Keratinocyte (primary cell): Measurements from ENCODE around the gene ZNF862. TPM values are rescaled to one million over a fixed set of nuclear protein-coding genes. Genes with fewer than 3 reads are reported as not detected.
"Not testable (repeated sequence)": the region's sequence is repeated elsewhere in the genome, so short reads cannot be mapped to it uniquely, and the experiment has no call there.

Source experiments
- DNase-seq: peaks from one replicate; pipeline ENCODE4 v3.0.0-alpha.2; 2011; ENCODE audit warnings: low read depth, missing footprints, low spot score
- FAIRE-seq: peaks from 2 replicates; lab custom pipeline; 2011; peaks lifted over from hg19 to GRCh38; lab: Jason Lieb, UNC
- H2AFZ ChIP-seq: 2 replicates; pipeline ENCODE4 v1.6.0; 2012; ENCODE audit warnings: low read length, control low read depth, inconsistent platforms; ENCODE audit not compliant: control insufficient read depth
- H3K27ac ChIP-seq: 2 replicates; pipeline ENCODE4 v1.5.1; 2011; ENCODE audit warnings: low read length; ENCODE audit not compliant: control insufficient read depth, insufficient read depth
- H3K27me3 ChIP-seq: 3 replicates; pipeline ENCODE4 v1.6.0; 2011; ENCODE audit warnings: low read length; ENCODE audit not compliant: control insufficient read depth, insufficient read depth; ENCODE audit errors: extremely low read depth
- H3K36me3 ChIP-seq, 2 experiments: 2 replicates in 1 of 2; 3 replicates in 1 of 2; pipeline ENCODE4 v1.5.1; 2011; ENCODE audit warnings: low read length in 2 of 2, mild to moderate bottlenecking in 1 of 2; ENCODE audit not compliant: control insufficient read depth in 2 of 2, insufficient read depth in 2 of 2; ENCODE audit errors: extremely low read depth in 1 of 2
- H3K4me1 ChIP-seq: 3 replicates; pipeline ENCODE4 v1.5.1; 2011; ENCODE audit warnings: low read length; ENCODE audit not compliant: control insufficient read depth, insufficient read depth; ENCODE audit errors: extremely low read depth
- H3K4me2 ChIP-seq: 3 replicates; pipeline ENCODE4 v1.6.0; 2011; ENCODE audit warnings: low read depth, low read length; ENCODE audit not compliant: control insufficient read depth, insufficient read depth; ENCODE audit errors: extremely low read depth
- H3K4me3 ChIP-seq, 3 experiments: fragments of 200-600 bp in 1 of 3; sonication (generic) in 1 of 3; 2 replicates in 2 of 3; 3 replicates in 1 of 3; pipeline ENCODE4 v1.5.1; 2011 to 2016; ENCODE audit warnings: low read length in 3 of 3, mild to moderate bottlenecking in 3 of 3, control low read depth in 2 of 3, inconsistent platforms in 1 of 3, low read depth in 1 of 3, mixed read lengths in 1 of 3, mixed run types in 1 of 3, moderate library complexity in 1 of 3; ENCODE audit not compliant: control insufficient read depth in 2 of 3, insufficient read depth in 2 of 3; ENCODE audit errors: extremely low read depth in 1 of 3
- H3K79me2 ChIP-seq: 2 replicates; pipeline ENCODE4 v1.6.0; 2012; ENCODE audit warnings: low read length; ENCODE audit not compliant: control insufficient read depth, insufficient read depth
- H3K9ac ChIP-seq: 3 replicates; pipeline ENCODE4 v1.6.0; 2011; ENCODE audit warnings: low read length; ENCODE audit not compliant: control insufficient read depth, insufficient read depth; ENCODE audit errors: extremely low read depth
- H3K9me1 ChIP-seq: 3 replicates; pipeline ENCODE4 v1.6.0; 2011; ENCODE audit warnings: low read length; ENCODE audit not compliant: control insufficient read depth, insufficient read depth; ENCODE audit errors: extremely low read depth
- H3K9me3 ChIP-seq: 2 replicates; pipeline ENCODE4 v1.5.1; 2012; ENCODE audit warnings: low read depth, low read length; ENCODE audit not compliant: control insufficient read depth
- H4K20me1 ChIP-seq: 3 replicates; pipeline ENCODE4 v1.6.0; 2011; ENCODE audit warnings: low read length; ENCODE audit not compliant: control insufficient read depth, insufficient read depth; ENCODE audit errors: extremely low read depth
- EZH2 ChIP-seq: IDR thresholded peaks from one replicate; pipeline ENCODE4 v1.6.1; 2012; ENCODE audit warnings: inconsistent platforms, mild to moderate bottlenecking, low read length, moderate library complexity
- dilution Hi-C: fragments of 300-500 bp; cut with MboI; formaldehyde crosslinking; loops from one replicate; pipeline ENCODE4 v1.7.0; 2020; ENCODE audit warnings: low sequenced_read_pairs; ENCODE audit not compliant: extremely low pct_ligation_motif_present
- polyA plus RNA-seq, 5 experiments: library from polyadenylated mRNA; depleted of rRNA in 3 of 5; stranded (reverse) in 3 of 5; stranded (forward) in 1 of 5; unstranded in 1 of 5; fragments of >200 nt; gene quantifications; 1 replicate in 1 of 5; 2 replicates in 3 of 5; 3 replicates in 1 of 5; pipeline versions ENCODE4 v1.2.1 to v1.2.3, GENCODE V29; 2011 to 2012; ENCODE audit warnings: missing spikeins in 2 of 5, low read depth in 1 of 5, low replicate concordance in 1 of 5
- TF ChIP-seq, protein P1 (sequence below), 3 experiments: IDR thresholded peaks in 1 of 3; conservative IDR thresholded peaks in 1 of 3; optimal IDR thresholded peaks in 1 of 3; 2 replicates in 2 of 3; 3 replicates in 1 of 3; pipeline versions ENCODE3 to v1.5.1; 2011; ENCODE audit warnings: low read length in 3 of 3, mild to moderate bottlenecking in 3 of 3, moderate library complexity in 2 of 3, control low read depth in 1 of 3, inconsistent platforms in 1 of 3; ENCODE audit not compliant: insufficient read depth in 2 of 3; ENCODE audit errors: extremely low read depth in 1 of 3

The ZNF862 gene
- polyA plus RNA-seq, 1 donor (not counting 4 experiments of a cell fraction or from before 2014, with no cell fraction given), result 10.1 TPM

DNA sequence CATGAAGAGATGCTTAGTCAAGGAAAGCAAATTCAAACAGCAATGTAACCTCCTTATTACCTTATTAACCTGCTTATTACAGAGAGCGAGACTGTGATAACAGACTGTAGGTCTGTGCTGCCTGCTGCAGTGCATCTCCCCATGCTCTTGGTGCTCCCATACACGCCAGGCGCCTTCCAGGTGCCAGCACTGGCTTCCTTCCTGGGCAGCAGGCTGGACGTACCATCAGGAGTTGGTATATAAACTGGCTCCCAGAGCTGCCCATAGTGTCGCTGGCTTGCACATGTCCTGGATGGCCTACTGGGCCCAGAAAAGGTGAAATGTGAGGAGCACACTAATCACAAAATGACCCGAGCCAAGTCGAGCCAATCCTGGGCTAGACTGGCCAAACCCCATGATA is 49.1 kb downstream of the ZNF862 start:
- no peak for TF ChIP-seq EZH2
- TF ChIP-seq, protein P1, sequence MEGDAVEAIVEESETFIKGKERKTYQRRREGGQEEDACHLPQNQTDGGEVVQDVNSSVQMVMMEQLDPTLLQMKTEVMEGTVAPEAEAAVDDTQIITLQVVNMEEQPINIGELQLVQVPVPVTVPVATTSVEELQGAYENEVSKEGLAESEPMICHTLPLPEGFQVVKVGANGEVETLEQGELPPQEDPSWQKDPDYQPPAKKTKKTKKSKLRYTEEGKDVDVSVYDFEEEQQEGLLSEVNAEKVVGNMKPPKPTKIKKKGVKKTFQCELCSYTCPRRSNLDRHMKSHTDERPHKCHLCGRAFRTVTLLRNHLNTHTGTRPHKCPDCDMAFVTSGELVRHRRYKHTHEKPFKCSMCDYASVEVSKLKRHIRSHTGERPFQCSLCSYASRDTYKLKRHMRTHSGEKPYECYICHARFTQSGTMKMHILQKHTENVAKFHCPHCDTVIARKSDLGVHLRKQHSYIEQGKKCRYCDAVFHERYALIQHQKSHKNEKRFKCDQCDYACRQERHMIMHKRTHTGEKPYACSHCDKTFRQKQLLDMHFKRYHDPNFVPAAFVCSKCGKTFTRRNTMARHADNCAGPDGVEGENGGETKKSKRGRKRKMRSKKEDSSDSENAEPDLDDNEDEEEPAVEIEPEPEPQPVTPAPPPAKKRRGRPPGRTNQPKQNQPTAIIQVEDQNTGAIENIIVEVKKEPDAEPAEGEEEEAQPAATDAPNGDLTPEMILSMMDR (optimal IDR thresholded peaks at IDR 0.05 in 1 of 3, IDR thresholded peaks at IDR 0.05 in 1 of 3, conservative IDR thresholded peaks at IDR 0.05 in 1 of 3; ENCODE audit: extremely low read depth in 1 of 3, insufficient read depth in 2 of 3, low read length in 3 of 3), result no peak
- H3K36me3 ChIP-seq, result no peaks in the 10 kb centered on the region
- FAIRE-seq, result no peak
- H3K4me3 ChIP-seq, result no peak overlapping the region
- H3K9me3 ChIP-seq, result no peaks in the 10 kb centered on the region
- H3K27ac ChIP-seq, result no peak overlapping the region
- H3K27me3 ChIP-seq, result no peaks in the 10 kb centered on the region
- no peaks in the 10 kb centered on the region for H4K20me1 ChIP-seq
- no peaks in the 10 kb centered on the region for H3K9me1 ChIP-seq
- DNase-seq, result no peak
- H3K4me1 ChIP-seq, result no peaks in the 10 kb centered on the region
- H3K4me2 ChIP-seq, result no peak overlapping the region
- H3K9ac ChIP-seq, result no peak overlapping the region
- no peak overlapping the region for H2AFZ ChIP-seq
- no peaks in the 10 kb centered on the region for H3K79me2 ChIP-seq
- dilution Hi-C loops, result no loop called here

DNA sequence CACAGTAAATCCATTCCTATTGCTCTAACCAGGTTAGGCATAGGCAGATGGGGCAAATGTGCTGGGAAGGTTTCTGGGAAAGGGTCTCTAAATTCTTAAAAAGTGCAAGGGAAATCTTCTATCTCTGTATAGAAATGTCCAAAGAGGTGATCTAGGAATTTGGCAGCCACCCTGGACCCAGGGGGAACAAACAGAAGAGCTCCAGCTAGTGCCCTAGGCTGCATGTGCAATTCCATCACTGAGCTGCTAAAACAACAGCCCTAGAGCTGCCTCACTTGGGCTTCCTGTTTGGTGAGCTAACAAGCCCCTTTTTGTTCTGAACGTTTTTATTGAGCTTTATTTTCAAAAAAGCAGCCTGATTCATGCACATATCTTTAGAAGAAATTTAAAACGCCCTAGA is 52.5 kb downstream of the ZNF862 start:
- H3K9me3 ChIP-seq, H3K4me1 ChIP-seq, H4K20me1 ChIP-seq, H3K79me2 ChIP-seq, DNase-seq, H3K36me3 ChIP-seq, H3K4me3 ChIP-seq, H3K9ac ChIP-seq, H3K27ac ChIP-seq, dilution Hi-C loops, H2AFZ ChIP-seq, H3K27me3 ChIP-seq, FAIRE-seq, H3K9me1 ChIP-seq, H3K4me2 ChIP-seq: not testable (repeated sequence)

DNA sequence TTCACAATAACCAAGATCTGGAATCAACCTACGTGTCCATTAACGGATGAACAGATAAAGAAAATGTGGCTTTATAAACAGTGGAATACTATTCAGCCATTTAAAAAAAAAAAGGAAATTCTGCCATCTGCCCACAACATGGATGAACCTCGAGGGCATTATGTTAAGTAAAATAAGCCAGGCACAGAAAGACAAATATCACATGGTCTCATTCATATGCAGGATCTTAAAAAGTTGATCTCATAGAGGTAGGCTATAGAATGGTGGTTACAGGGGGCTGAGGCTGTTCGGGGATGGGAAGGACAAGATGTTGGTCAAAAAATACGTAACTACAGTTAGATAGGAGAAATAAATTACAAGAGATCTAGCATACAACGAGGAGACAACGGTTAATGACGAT is 56.8 kb downstream of the ZNF862 start:
- H3K27me3 ChIP-seq, H2AFZ ChIP-seq, H3K4me3 ChIP-seq, H3K9ac ChIP-seq, H3K4me1 ChIP-seq, H3K36me3 ChIP-seq, H3K4me2 ChIP-seq, H3K27ac ChIP-seq, DNase-seq, FAIRE-seq, H3K9me3 ChIP-seq, H3K9me1 ChIP-seq, H3K79me2 ChIP-seq, dilution Hi-C loops, H4K20me1 ChIP-seq: not testable (repeated sequence)

DNA sequence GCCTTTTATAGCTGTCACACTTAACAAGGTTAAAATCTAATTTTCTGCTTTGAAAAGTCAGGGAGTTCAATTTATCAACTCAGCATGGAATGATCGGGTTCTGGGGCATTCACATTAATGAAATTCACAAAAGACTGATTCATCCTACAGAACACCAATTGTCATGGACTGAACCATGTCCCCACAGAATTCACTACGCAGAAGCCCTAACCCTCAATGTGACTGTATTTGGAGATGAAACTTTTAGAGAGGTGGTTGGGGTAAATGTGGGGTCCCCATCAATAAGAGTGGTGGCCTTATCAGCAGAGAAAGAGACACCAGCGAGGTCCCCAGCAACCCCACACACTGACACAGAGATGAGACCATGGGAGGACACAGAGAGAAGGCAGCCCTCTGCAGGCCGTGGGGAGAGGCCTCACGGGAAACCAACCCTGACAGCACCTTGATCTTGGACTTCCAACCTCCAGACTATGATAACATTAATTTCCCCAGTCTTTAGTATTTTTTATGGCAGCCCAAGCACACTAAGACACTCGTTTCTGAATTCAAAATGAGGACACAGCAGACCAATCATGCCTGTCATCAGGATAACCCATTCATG is 69.7 kb downstream of the ZNF862 start:
- H3K79me2 ChIP-seq, H3K4me2 ChIP-seq, H3K9ac ChIP-seq, H3K27ac ChIP-seq, H4K20me1 ChIP-seq, H2AFZ ChIP-seq, H3K4me1 ChIP-seq, H3K9me3 ChIP-seq, dilution Hi-C loops, DNase-seq, H3K27me3 ChIP-seq, H3K9me1 ChIP-seq, H3K4me3 ChIP-seq, FAIRE-seq, H3K36me3 ChIP-seq: not testable (repeated sequence)
